SK-N-SH (cell line): Measurements from ENCODE around the gene HBB. TPM values are rescaled to one million over a fixed set of nuclear protein-coding genes. Genes with fewer than 3 reads are reported as not detected.

Source experiments
- CTCF ChIA-PET: fragments of 300-600, 350-600 bp; formaldehyde crosslinking; extraction: SDS; loops from one replicate; lab custom pipeline; 2021; lab: Yijun Ruan, JAX
- POLR2A ChIA-PET: fragments of 350-600 bp; sonication (Branson Sonifier 250); formaldehyde crosslinking; extraction: SDS; loops from one replicate; lab custom pipeline; 2020; ENCODE audit warnings: antibody characterized with exemption, inconsistent platforms; lab: Yijun Ruan, JAX
- DNase-seq: peaks from one replicate; pipeline ENCODE4 v3.0.0; 2012
- H2AFZ ChIP-seq: fragments of 200-600 bp; sonication (generic); 2 replicates; pipeline ENCODE4 v1.8.1; 2016; ENCODE audit warnings: antibody characterized with exemption, mild to moderate bottlenecking, low read depth
- H3F3A ChIP-seq: fragments of 200-600 bp; sonication (generic); replicated peaks from 2 replicates; pipeline ENCODE3; 2016; ENCODE audit warnings: antibody characterized with exemption, mild to moderate bottlenecking; ENCODE audit not compliant: insufficient read depth
- H3K27ac ChIP-seq, 2 experiments: fragments of 200-500 bp in 1 of 2; fragments of 200-600 bp in 1 of 2; sonication (Bioruptor generic) in 1 of 2; sonication (generic), shearing (Covaris generic) in 1 of 2; 2 replicates each; pipeline versions ENCODE4 v1.5.1 to v1.6.1; 2014 to 2016; ENCODE audit warnings: low read depth in 2 of 2, inconsistent platforms in 1 of 2, low read length in 1 of 2, mild to moderate bottlenecking in 1 of 2, mixed read lengths in 1 of 2
- H3K27me3 ChIP-seq: fragments of 200-600 bp; sonication (generic), shearing (Covaris generic); 2 replicates; pipeline ENCODE4 v1.6.1; 2016; ENCODE audit warnings: mixed run types; ENCODE audit not compliant: insufficient read depth
- H3K36me3 ChIP-seq, 2 experiments: fragments of 200-500 bp in 1 of 2; fragments of 200-600 bp in 1 of 2; sonication (Bioruptor generic) in 1 of 2; sonication (generic) in 1 of 2; replicated peaks in 1 of 2; 2 replicates each; pipeline versions ENCODE3 to v1.5.1; 2014 to 2016; ENCODE audit warnings: low read length in 1 of 2, mild to moderate bottlenecking in 1 of 2; ENCODE audit not compliant: insufficient read depth in 2 of 2, control insufficient read depth in 1 of 2
- H3K4me1 ChIP-seq, 2 experiments: fragments of 200-500 bp in 1 of 2; fragments of 200-600 bp in 1 of 2; sonication (Bioruptor generic) in 1 of 2; sonication (generic), shearing (Covaris generic) in 1 of 2; 2 replicates each; pipeline versions ENCODE4 v1.5.1 to v1.6.1; 2014 to 2016; ENCODE audit warnings: low read depth in 1 of 2, low read length in 1 of 2, mixed run types in 1 of 2; ENCODE audit not compliant: insufficient read depth in 2 of 2, control insufficient read depth in 1 of 2
- H3K4me2 ChIP-seq: fragments of 200-600 bp; sonication (generic), shearing (Covaris generic); 2 replicates; pipeline ENCODE4 v1.6.1; 2017; ENCODE audit warnings: mixed run types
- H3K4me3 ChIP-seq, 2 experiments: fragments of 200-500 bp in 1 of 2; fragments of 200-600 bp in 1 of 2; sonication (Bioruptor generic) in 1 of 2; sonication (generic), shearing (Covaris generic) in 1 of 2; 2 replicates each; pipeline versions ENCODE4 v1.5.1 to v1.8.1; 2014 to 2016; ENCODE audit warnings: low read depth in 2 of 2, inconsistent platforms in 1 of 2, low read length in 1 of 2, mild to moderate bottlenecking in 1 of 2, mixed read lengths in 1 of 2, moderate library complexity in 1 of 2
- H3K79me2 ChIP-seq: fragments of 200-600 bp; sonication (generic); 2 replicates; pipeline ENCODE4 v1.8.1; 2017; ENCODE audit warnings: mild to moderate bottlenecking; ENCODE audit not compliant: insufficient read depth
- H3K9ac ChIP-seq: fragments of 200-600 bp; sonication (generic); 2 replicates; pipeline ENCODE4 v1.6.1; 2017; ENCODE audit warnings: mixed run types
- H3K9me2 ChIP-seq: fragments of 200-600 bp; sonication (generic); 2 replicates; pipeline ENCODE4 v1.6.1; 2017; ENCODE audit warnings: mixed run types
- H3K9me3 ChIP-seq: fragments of 200-600 bp; sonication (generic); 2 replicates; pipeline ENCODE4 v1.6.1; 2017; ENCODE audit warnings: mixed run types, mild to moderate bottlenecking, moderate library complexity
- H4K20me1 ChIP-seq: fragments of 200-600 bp; sonication (generic); 2 replicates; pipeline ENCODE4 v1.6.1; 2017; ENCODE audit warnings: mild to moderate bottlenecking, mixed run types; ENCODE audit not compliant: insufficient read depth
- CHD2 ChIP-seq: fragments of 150-350 bp; IDR thresholded peaks from 2 replicates; pipeline ENCODE4 v1.6.1; 2018; ENCODE audit warnings: low read length; ENCODE audit not compliant: partially characterized antibody
- CTCF ChIP-seq: fragments of 200-600 bp; sonication (generic); IDR thresholded peaks from 2 replicates; pipeline ENCODE4 v1.6.1; 2017; ENCODE audit warnings: antibody characterized with exemption, mild to moderate bottlenecking, moderate library complexity
- ELF1 ChIP-seq: IDR thresholded peaks from 2 replicates; pipeline ENCODE4 v1.4.0; 2012
- FOXJ3 ChIP-seq: sonication (generic); formaldehyde crosslinking; IDR thresholded peaks from 2 replicates; pipeline ENCODE4 v1.5.1; 2020; ENCODE audit warnings: mild to moderate bottlenecking, missing genetic modification reagents
- FOXM1 ChIP-seq: IDR thresholded peaks from 2 replicates; pipeline ENCODE4 v1.4.0; 2012; ENCODE audit warnings: low read depth, mild to moderate bottlenecking
- IRF3 ChIP-seq: fragments of 150-350 bp; IDR thresholded peaks from 2 replicates; pipeline ENCODE4 v1.6.1; 2016; ENCODE audit warnings: mild to moderate bottlenecking, low read depth, low read length
- JUND ChIP-seq: IDR thresholded peaks from 2 replicates; pipeline ENCODE4 v1.4.0; 2012
- MEF2A ChIP-seq: IDR thresholded peaks from 2 replicates; pipeline ENCODE4 v1.4.0; 2012; ENCODE audit warnings: low read depth, borderline replicate concordance
- RAD21 ChIP-seq: IDR thresholded peaks from 2 replicates; pipeline ENCODE4 v1.6.1; 2012; ENCODE audit warnings: mild to moderate bottlenecking, low read length
- RCOR1 ChIP-seq: fragments of 150-350 bp; IDR thresholded peaks from 2 replicates; pipeline ENCODE4 v1.6.1; 2017; ENCODE audit warnings: antibody characterized with exemption, low read length
- RFX5 ChIP-seq: IDR thresholded peaks from 2 replicates; pipeline ENCODE4 v1.6.1; 2012; ENCODE audit warnings: mild to moderate bottlenecking, improper control_type of control experiment, low read length
- RXRA ChIP-seq: IDR thresholded peaks from 2 replicates; pipeline ENCODE4 v1.4.0; 2012; ENCODE audit warnings: low read depth, mild to moderate bottlenecking, borderline replicate concordance
- SMC3 ChIP-seq: IDR thresholded peaks from 2 replicates; pipeline ENCODE4 v1.6.1; 2012; ENCODE audit warnings: low read depth, low read length, improper control_type of control experiment
- TCF12 ChIP-seq: IDR thresholded peaks from 2 replicates; pipeline ENCODE4 v1.4.0; 2012
- USF1 ChIP-seq: IDR thresholded peaks from 2 replicates; pipeline ENCODE4 v1.4.0; 2012; ENCODE audit warnings: low read depth, borderline replicate concordance
- USF2 ChIP-seq: fragments of 150-350 bp; IDR thresholded peaks from 2 replicates; pipeline ENCODE4 v1.6.1; 2017; ENCODE audit warnings: antibody characterized with exemption, low read length, low read depth, borderline replicate concordance
- YY1 ChIP-seq: IDR thresholded peaks from 2 replicates; pipeline ENCODE4 v1.4.0; 2012; ENCODE audit warnings: low read depth, mild to moderate bottlenecking
- ZBTB33 ChIP-seq: IDR thresholded peaks from 2 replicates; pipeline ENCODE4 v1.4.0; 2012; ENCODE audit warnings: low read depth, borderline replicate concordance
- WGBS: methylation state at CpG from one replicate; pipeline ENCODE4 v1.1.6; 2017; ENCODE audit warnings: low lambda C conversion rate; 5-methylcytosine and 5-hydroxymethylcytosine counted together
- polyA plus RNA-seq, 3 experiments: library from polyadenylated mRNA; depleted of rRNA; stranded (reverse); fragments of >200 nt; gene quantifications; 2 replicates each; pipeline ENCODE4 v1.2.3, GENCODE V29; 2012

The HBB gene
- polyA plus RNA-seq, 1 of the 3 experiments (the other 2 are of a cell fraction): not detected

- no peak for DNase-seq
- Histone ChIP-seq H3K27ac (no peak overlapping the region), H4K20me1 (no peaks in the 10 kb centered on the region), H3K79me2 (no peaks in the 10 kb centered on the region), H3K36me3 (no peaks in the 10 kb centered on the region), H3K9me3 (no peaks in the 10 kb centered on the region), H3K9ac (no peak overlapping the region), H3F3A (no peaks in the 10 kb centered on the region), H2AFZ (no peak overlapping the region), H3K4me3 (no peak overlapping the region), H3K4me1 (no peaks in the 10 kb centered on the region), H3K27me3 (no peaks in the 10 kb centered on the region), H3K4me2 (no peak overlapping the region), H3K9me2 (no peaks in the 10 kb centered on the region)
- POLR2A ChIA-PET: no interaction called here
- WGBS: 4% methylated on average over 7 of the region's 7 CpGs
- TF ChIP-seq RXRA: no peak
- TF ChIP-seq ZBTB33: no peak
- TF ChIP-seq ELF1: no peak
- TF ChIP-seq USF1: no peak
- no peak for TF ChIP-seq YY1
- TF ChIP-seq JUND: no peak
- no peak for TF ChIP-seq FOXM1
- CTCF ChIA-PET: interaction anchor here (0.5 kb wide), 1 partner anchor 57 kb away, joined by 3 read pairs; no protein-coding TSS in a partner anchor
These were observed 16.4 kb downstream of the HBB start for GRCh38 chr11:5210376-5210885.

- Histone ChIP-seq H2AFZ (no peak overlapping the region), H3K9me2 (no peaks in the 10 kb centered on the region), H3K36me3 (no peaks in the 10 kb centered on the region), H3K27me3 (peaks cover 6% of the 10 kb centered on the region; the same call in 1 of the 2 replicates), H3K9ac (no peak overlapping the region), H3K4me3 (no peak overlapping the region), H3F3A (no peaks in the 10 kb centered on the region), H3K4me2 (no peak overlapping the region), H3K79me2 (no peaks in the 10 kb centered on the region), H3K9me3 (no peaks in the 10 kb centered on the region), H3K27ac (no peak overlapping the region), H4K20me1 (no peaks in the 10 kb centered on the region), H3K4me1 (no peaks in the 10 kb centered on the region)
- DNase-seq: peak; percentile 10
- CTCF ChIA-PET: interaction anchor here (1.6 kb wide), 1 partner anchor 175 kb away, joined by 4 read pairs; no protein-coding TSS in a partner anchor
- POLR2A ChIA-PET: no interaction called here
- WGBS: 0% methylated on average over 1 of the region's 1 CpG
- no peak for TF ChIP-seq IRF3
- peak; percentile 66 for TF ChIP-seq RAD21
- peak; percentile 59 for TF ChIP-seq SMC3
- TF ChIP-seq FOXM1: no peak
- TF ChIP-seq RFX5: no peak
- no peak for TF ChIP-seq FOXJ3 (CRISPR knock-in tag)
- no peak for TF ChIP-seq USF2
- no peak for TF ChIP-seq CHD2
- no peak for TF ChIP-seq MEF2A
- no peak for TF ChIP-seq TCF12
- no peak for TF ChIP-seq ELF1
- TF ChIP-seq RCOR1: no peak
- no peak for TF ChIP-seq YY1
- TF ChIP-seq CTCF: peak; percentile 71
These were observed 22.1 kb downstream of the HBB start for GRCh38 chr11:5204787-5205186.
